ENCODE measurements around the gene CNTNAP2.

DNA sequence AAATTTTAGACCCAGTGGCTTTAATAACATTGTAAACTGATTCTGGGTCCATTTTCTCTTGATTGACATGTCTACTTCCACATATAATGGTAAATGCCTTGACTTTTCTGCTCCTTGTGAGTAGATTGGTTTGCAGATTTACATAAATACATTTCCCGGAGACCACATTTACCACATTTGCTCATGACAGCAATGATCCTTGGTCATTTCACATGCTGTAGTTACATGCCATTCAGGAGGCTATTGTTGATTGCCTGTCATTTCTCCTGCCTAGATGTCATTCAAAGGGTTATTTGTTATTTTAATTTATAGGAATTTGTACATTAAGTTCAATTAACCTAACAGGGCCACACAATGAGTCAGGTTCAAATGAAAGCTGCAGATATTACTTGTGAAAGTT lies 280.5 kb downstream of the CNTNAP2 start:
- TF ChIP-seq ZNF274 (IDR thresholded peaks at IDR 0.05; ENCODE audit: borderline replicate concordance, extremely low read depth, low read length): no peak
- no peak for TF ChIP-seq RAD21 (IDR thresholded peaks at IDR 0.05 in 1 of 2, conservative IDR thresholded peaks at IDR 0.05 in 1 of 2; ENCODE audit: low read depth in 2 of 2, low read length in 2 of 2)
- TF ChIP-seq CTCF (IDR thresholded peaks at IDR 0.05; ENCODE audit: control extremely low read depth in 1 of 3, insufficient read depth in 1 of 3, low read depth in 1 of 3, low read length in 3 of 3): no peak
- no peak for TF ChIP-seq CREB1 (IDR thresholded peaks at IDR 0.05)
- no peak for TF ChIP-seq RFX5 (IDR thresholded peaks at IDR 0.05; ENCODE audit: borderline replicate concordance, low read depth, low read length)
- TF ChIP-seq EP300 (IDR thresholded peaks at IDR 0.05; ENCODE audit: borderline replicate concordance in 1 of 2, low read depth in 2 of 2, low read length in 2 of 2): no peak
- TF ChIP-seq POLR2A (IDR thresholded peaks at IDR 0.05; ENCODE audit: control extremely low read depth in 1 of 2, low read depth in 2 of 2, low read length in 2 of 2): no peak
